Panc1 (cell line): ENCODE data around the gene NFE2L3. TPM values are rescaled to one million over a fixed set of nuclear protein-coding genes. Genes with fewer than 3 reads are reported as not detected.
A peak's percentile ranks its signal among the peaks of the same experiment; 100 is the strongest.
"Not testable (repeated sequence)": the region's sequence is repeated elsewhere in the genome, so short reads cannot be mapped to it uniquely, and the experiment has no call there.

Experiments used
- ATAC-seq: fragments of 200-7000 bp; cut with Tn5 transposase; 2 replicates; pipeline ENCODE4 v1.9.1; 2020; ENCODE audit warnings: mild to moderate bottlenecking, moderate library complexity
- BruUV-seq: library from RNA; stranded (reverse); fragments of 400-500 nt; replicated peaks from 2 replicates; lab custom pipeline; 2021; lab: Mats Ljungman, UMichigan
- CTCF ChIA-PET: fragments of 300-600 bp; sonication (Branson Sonifier 250); formaldehyde crosslinking; loops from one replicate; lab custom pipeline; 2022; ENCODE audit warnings: antibody characterized with exemption; lab: Charles Lee
- POLR2A ChIA-PET: fragments of 300-600 bp; sonication (Branson Sonifier 250); formaldehyde crosslinking; loops from one replicate; lab custom pipeline; 2022; ENCODE audit warnings: antibody characterized with exemption; lab: Charles Lee
- DNase-seq: peaks from one replicate; pipeline ENCODE4 v3.0.0-alpha.2; 2010; ENCODE audit warnings: low read depth, low spot score
- H3K27ac ChIP-seq: 2 replicates; pipeline ENCODE4 v1.5.1; 2011; ENCODE audit warnings: mild to moderate bottlenecking, low read length, inconsistent platforms
- H3K27me3 ChIP-seq: fragments of 200-500 bp; sonication (Bioruptor generic); 2 replicates; pipeline ENCODE4 v1.6.0; 2014; ENCODE audit warnings: low read length, inconsistent platforms; ENCODE audit not compliant: control insufficient read depth, insufficient read depth
- H3K36me3 ChIP-seq: fragments of 200-500 bp; sonication (Bioruptor generic); 2 replicates; pipeline ENCODE4 v1.5.1; 2014; ENCODE audit warnings: inconsistent platforms, mild to moderate bottlenecking, low read length, moderate library complexity; ENCODE audit not compliant: control insufficient read depth, insufficient read depth
- H3K4me1 ChIP-seq: 2 replicates; pipeline ENCODE4 v1.5.1; 2011; ENCODE audit warnings: inconsistent platforms, mild to moderate bottlenecking, low read length, moderate library complexity; ENCODE audit not compliant: control insufficient read depth, insufficient read depth
- H3K4me3 ChIP-seq, 2 experiments: 2 replicates each; pipeline ENCODE4 v1.5.1; 2011 to 2012; ENCODE audit warnings: low read depth in 2 of 2, low read length in 2 of 2, mild to moderate bottlenecking in 2 of 2, inconsistent platforms in 1 of 2, moderate library complexity in 1 of 2
- H3K9me3 ChIP-seq: fragments of 200-500 bp; sonication (Bioruptor generic); 2 replicates; pipeline ENCODE4 v1.5.1; 2014; ENCODE audit warnings: low read depth, mild to moderate bottlenecking, inconsistent platforms, low read length, moderate library complexity; ENCODE audit not compliant: control insufficient read depth, insufficient read depth
- SIN3A ChIP-seq: IDR thresholded peaks from 2 replicates; pipeline ENCODE4 v1.6.1; 2012; ENCODE audit warnings: low read depth, mild to moderate bottlenecking, low read length, moderate library complexity, borderline replicate concordance; ENCODE audit not compliant: insufficient read depth
- TCF7L2 ChIP-seq: IDR thresholded peaks from 2 replicates; pipeline ENCODE4 v1.6.1; 2011; ENCODE audit warnings: mild to moderate bottlenecking, low read depth, low read length, inconsistent platforms
- in situ Hi-C: cut with HindIII; loops from 2 replicates; pipeline ENCODE4 v1.10.0; 2016; ENCODE audit warnings: low sequenced_read_pairs, low pct_unique_long_range_greater_than_20kb
- intact Hi-C: fragments of 100-400 bp; cut with micrococcal nuclease; formaldehyde crosslinking; loops from one replicate; pipeline ENCODE4 v1.10.0; 2022; ENCODE audit not compliant: unreplicated experiment
- total RNA-seq: library from RNA; stranded (reverse); gene quantifications from one replicate; pipeline ENCODE4 v1.2.1, GENCODE V29; 2021; ENCODE audit not compliant: unreplicated experiment
- TF ChIP-seq, protein P1 (sequence below), 2 experiments: IDR thresholded peaks; 2 replicates each; pipeline ENCODE4 v1.6.1; 2011 to 2012; ENCODE audit warnings: low read depth in 2 of 2, control low read depth in 1 of 2, low read length in 1 of 2, mild to moderate bottlenecking in 1 of 2, moderate library complexity in 1 of 2; ENCODE audit not compliant: insufficient read depth in 1 of 2

Gene NFE2L3
- total RNA-seq, 1 experiment from 2014 or later: 78.5 TPM

DNA sequence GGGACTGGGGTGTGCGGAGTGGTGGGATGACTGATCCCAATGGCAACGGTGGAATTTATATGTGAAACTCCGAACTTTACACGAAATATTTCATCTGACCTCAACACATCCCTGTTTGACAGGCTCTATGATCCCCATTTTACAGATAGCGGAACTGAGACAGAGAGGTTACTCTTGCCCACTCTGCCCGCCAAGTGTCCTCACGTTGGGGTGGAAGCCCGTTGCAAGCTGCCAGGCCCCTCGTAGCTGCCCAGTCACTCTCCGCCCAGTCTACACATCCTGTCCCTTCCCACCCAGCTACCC is 397 bp upstream of the NFE2L3 start:
- peaks cover 16% of the 10 kb centered on the region; the same call in 1 of the 2 replicates for H3K4me1 ChIP-seq
- BruUV-seq: no TSS peak
- peak overlapping the region; percentile 83 for H3K27ac ChIP-seq
- peak overlapping the region; percentile 53 to 88 for H3K4me3 ChIP-seq
- no peaks in the 10 kb centered on the region for H3K27me3 ChIP-seq
- in situ Hi-C loops: no loop called here
- DNase-seq (no peak), ATAC-seq (no peak)
- intact Hi-C loops: loop anchor here (5.0 to 10.0 kb wide), 2 partner anchors 59 to 257 kb away; no protein-coding TSS in a partner anchor
- no peaks in the 10 kb centered on the region for H3K36me3 ChIP-seq
- TF ChIP-seq, protein P1, sequence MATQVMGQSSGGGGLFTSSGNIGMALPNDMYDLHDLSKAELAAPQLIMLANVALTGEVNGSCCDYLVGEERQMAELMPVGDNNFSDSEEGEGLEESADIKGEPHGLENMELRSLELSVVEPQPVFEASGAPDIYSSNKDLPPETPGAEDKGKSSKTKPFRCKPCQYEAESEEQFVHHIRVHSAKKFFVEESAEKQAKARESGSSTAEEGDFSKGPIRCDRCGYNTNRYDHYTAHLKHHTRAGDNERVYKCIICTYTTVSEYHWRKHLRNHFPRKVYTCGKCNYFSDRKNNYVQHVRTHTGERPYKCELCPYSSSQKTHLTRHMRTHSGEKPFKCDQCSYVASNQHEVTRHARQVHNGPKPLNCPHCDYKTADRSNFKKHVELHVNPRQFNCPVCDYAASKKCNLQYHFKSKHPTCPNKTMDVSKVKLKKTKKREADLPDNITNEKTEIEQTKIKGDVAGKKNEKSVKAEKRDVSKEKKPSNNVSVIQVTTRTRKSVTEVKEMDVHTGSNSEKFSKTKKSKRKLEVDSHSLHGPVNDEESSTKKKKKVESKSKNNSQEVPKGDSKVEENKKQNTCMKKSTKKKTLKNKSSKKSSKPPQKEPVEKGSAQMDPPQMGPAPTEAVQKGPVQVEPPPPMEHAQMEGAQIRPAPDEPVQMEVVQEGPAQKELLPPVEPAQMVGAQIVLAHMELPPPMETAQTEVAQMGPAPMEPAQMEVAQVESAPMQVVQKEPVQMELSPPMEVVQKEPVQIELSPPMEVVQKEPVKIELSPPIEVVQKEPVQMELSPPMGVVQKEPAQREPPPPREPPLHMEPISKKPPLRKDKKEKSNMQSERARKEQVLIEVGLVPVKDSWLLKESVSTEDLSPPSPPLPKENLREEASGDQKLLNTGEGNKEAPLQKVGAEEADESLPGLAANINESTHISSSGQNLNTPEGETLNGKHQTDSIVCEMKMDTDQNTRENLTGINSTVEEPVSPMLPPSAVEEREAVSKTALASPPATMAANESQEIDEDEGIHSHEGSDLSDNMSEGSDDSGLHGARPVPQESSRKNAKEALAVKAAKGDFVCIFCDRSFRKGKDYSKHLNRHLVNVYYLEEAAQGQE (IDR thresholded peaks at IDR 0.05; ENCODE audit: insufficient read depth in 1 of 2, low read depth in 2 of 2, low read length in 1 of 2): no peak
- no peak for TF ChIP-seq TCF7L2
- H3K9me3 ChIP-seq: no peaks in the 10 kb centered on the region
- ChIA-PET POLR2A (interaction anchor here (0.6 to 0.7 kb wide), 3 partner anchors 126 to 244 kb away, joined by 3 to 5 read pairs (median 4); no protein-coding TSS in a partner anchor), CTCF (interaction anchor here (0.7 to 1.5 kb wide), 2 partner anchors 8 to 61 kb away, joined by 3 to 4 read pairs; no protein-coding TSS in a partner anchor)

DNA sequence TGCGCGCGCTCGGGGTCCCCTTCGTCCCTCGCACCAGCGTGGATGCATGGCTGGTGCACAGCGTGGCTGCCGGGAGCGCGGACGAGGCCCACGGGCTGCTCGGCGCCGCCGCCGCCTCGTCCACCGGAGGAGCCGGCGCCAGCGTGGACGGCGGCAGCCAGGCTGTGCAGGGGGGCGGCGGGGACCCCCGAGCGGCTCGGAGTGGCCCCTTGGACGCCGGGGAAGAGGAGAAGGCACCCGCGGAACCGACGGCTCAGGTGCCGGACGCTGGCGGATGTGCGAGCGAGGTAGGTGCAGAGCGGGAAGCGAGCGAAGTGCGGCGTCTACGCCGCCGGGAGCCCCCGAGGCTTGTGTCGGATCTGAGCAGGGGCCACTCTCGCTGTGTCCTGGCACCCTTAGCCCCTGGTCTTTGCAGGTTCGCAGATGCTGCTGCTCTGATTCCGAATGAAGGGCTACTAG is 813 bp downstream of the NFE2L3 start:
- DNase-seq, in situ Hi-C loops, BruUV-seq, H3K36me3 ChIP-seq, H3K9me3 ChIP-seq, POLR2A ChIA-PET, H3K27me3 ChIP-seq: not testable (repeated sequence)
- Histone ChIP-seq H3K4me1 (peaks cover 25% of the 10 kb centered on the region), H3K27ac (peak overlapping the region; percentile 95), H3K4me3 (peak overlapping the region; percentile 53 to 88)
- ATAC-seq: 0 out of 2 replicates have a peak, but pooled peaks have one; percentile 0
- intact Hi-C loops: loop anchor here (5.0 to 10.0 kb wide), 2 partner anchors 61 to 258 kb away; no protein-coding TSS in a partner anchor
- 0 out of 2 replicates have a peak, but pooled peaks have one; percentile 23 for TF ChIP-seq SIN3A
- CTCF ChIA-PET: interaction anchor here (1.5 kb wide), 1 partner anchor 62 kb away, joined by 4 read pairs; no protein-coding TSS in a partner anchor

GRCh38 chr7:26153241-26153822 is 1.3 kb downstream of the NFE2L3 start:
- ChIA-PET POLR2A (no interaction called here), CTCF (interaction anchor here (1.0 kb wide), 1 partner anchor 75 kb away, joined by 3 read pairs; no protein-coding TSS in a partner anchor)
- no peaks in the 10 kb centered on the region for H3K27me3 ChIP-seq
- no peaks in the 10 kb centered on the region for H3K36me3 ChIP-seq
- TSS peak; percentile 79 for BruUV-seq
- peaks cover 31% of the 10 kb centered on the region for H3K4me1 ChIP-seq
- H3K9me3 ChIP-seq: no peaks in the 10 kb centered on the region
- intact Hi-C loops: loop anchor here (5.0 to 10.0 kb wide), 2 partner anchors 61 to 259 kb away; no protein-coding TSS in a partner anchor
- peak overlapping the region; percentile 95 for H3K27ac ChIP-seq
- 0 out of 2 replicates have a peak, but pooled peaks have one; percentile 20 for TF ChIP-seq SIN3A
- TF ChIP-seq, protein P1 (IDR thresholded peaks at IDR 0.05; ENCODE audit: insufficient read depth in 1 of 2, low read depth in 2 of 2, low read length in 1 of 2): no peak
- ATAC-seq: no peak
- in situ Hi-C loops: no loop called here
- no peak for DNase-seq
- H3K4me3 ChIP-seq: peak overlapping the region; percentile 53 to 88
